Activated CD4-positive, CD25-positive, alpha-beta regulatory T cell (primary cell): ENCODE results near the gene TENM4.

Experiments used
- DNase-seq, 4 experiments: peaks; one replicate each; lab custom pipeline; 2025; lab: John Stamatoyannopoulos, UW

TENM4 gene

DNA sequence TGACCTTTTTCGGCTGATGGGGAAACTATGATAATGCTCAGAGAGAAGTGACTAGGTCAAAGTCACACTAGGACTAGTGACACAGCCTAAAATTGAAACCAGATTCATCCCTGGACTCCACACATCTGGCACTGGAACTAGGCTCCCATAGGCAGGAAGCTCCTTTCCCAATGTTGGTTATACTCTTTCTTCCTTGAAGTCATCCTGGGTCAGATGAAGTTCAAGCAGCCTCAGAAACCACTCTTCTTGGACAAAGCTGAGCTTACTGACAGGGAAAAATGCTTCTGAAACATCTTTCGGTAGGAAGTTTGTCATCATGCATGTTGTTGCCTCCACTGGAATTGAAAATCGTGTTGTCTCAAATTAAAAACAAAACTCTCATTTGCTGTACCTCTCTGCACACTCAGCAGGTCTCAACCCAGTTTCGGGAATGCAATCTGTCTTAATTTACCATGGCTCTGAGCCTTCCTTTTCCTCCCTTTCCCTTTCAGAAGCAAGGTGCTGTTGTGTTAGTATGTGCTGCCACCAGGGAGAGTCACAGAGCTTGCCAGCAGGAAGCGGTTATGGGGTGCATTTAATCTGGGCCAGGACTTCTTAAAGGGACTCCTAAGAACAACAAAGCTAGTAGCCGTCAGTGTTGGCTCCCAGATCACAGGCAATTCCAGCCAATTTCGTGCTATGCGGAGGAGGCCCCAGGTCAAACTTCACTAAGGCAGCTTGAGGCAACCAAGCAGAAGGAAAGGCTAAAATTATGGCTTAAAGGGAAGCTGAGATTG is 384.8 kb downstream of the TENM4 start:
- DNase-seq, result no peak

DNA sequence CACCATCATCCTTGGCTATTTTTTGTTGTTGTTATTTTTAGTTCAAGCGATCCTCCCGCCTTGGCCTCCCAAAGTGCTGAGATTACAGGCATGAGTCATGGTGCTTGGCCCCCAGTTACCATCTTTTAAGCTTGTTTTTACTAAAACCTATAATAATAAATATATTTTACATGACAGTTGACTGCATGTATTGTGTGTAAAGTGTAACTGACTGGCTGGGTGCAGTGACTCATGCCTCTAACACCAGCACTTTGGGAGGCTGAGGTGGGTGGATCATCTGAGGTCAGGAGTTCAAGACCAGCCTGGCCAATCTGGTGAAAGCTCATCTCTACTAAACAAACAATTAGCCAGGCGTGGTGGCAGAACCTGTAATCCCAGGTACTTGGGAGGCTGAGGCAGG is 386.2 kb downstream of the TENM4 start:
- no peak for DNase-seq

- DNase-seq, result no peak
Observed at GRCh38 chr11:79052544-79052943, 388.3 kb downstream of the TENM4 start.

DNA sequence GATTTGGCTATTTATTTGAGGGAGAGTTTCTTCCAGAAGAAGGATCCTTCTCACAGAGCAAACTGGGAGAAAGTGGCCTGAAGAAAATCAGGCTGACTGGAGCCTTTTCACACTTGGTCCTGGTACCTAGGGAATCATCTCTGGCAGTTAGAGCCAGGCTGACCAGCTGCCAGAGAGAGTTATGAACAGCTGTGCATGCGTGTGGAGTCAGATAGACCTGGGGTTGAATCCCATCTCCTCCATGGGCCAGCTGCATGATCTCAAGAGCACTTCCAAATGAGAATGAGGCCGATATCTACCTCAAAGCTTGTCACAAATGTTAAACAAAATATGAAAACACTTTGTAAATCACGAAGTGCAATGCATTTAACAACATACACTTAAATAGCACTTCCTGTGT is 390.0 kb downstream of the TENM4 start:
- no peak for DNase-seq

DNA sequence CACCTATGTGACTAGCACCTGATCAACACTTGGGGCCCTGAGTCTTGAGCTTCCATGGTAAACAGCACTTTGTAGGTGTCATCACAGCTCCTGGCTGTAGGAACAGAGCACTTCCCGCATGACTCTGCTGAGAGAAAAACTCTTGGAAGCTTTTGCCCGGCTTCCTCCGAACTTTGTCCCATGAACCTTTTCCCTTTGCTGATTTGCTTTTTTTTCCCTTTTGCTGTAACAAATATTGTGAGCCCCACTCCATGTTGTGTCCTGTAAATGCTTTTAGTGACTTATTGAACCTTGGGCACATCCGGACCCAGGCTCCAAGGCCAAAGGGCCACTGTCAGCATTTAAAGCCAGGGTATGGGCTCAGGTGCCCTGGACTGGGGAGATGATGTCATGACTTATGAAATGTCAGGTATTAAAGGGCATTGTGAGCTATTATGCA is 391.1 kb downstream of the TENM4 start:
- no peak for DNase-seq

GRCh38 chr11:79047980-79048379 is 392.9 kb downstream of the TENM4 start:
- no peak for DNase-seq

DNA sequence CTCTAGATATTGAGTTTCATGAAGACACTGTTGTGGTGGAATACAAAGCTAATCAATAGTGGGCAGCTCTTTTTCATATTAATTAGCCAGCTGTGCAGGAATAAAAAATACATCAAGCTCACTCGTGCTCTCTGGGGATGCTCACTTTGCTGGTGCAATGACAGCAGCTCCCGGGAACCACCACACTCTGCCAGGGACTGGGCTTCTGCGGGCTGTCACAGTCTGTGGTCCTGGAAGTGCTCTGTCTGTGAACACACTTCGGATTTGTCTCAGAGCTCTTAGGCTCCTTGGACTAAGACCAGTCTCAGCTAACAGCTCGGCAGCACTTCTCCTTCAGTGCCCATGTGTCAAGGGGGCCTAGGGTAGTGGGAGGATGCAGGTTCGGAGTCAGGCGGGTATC is 393.5 kb downstream of the TENM4 start:
- no peak for DNase-seq

DNA sequence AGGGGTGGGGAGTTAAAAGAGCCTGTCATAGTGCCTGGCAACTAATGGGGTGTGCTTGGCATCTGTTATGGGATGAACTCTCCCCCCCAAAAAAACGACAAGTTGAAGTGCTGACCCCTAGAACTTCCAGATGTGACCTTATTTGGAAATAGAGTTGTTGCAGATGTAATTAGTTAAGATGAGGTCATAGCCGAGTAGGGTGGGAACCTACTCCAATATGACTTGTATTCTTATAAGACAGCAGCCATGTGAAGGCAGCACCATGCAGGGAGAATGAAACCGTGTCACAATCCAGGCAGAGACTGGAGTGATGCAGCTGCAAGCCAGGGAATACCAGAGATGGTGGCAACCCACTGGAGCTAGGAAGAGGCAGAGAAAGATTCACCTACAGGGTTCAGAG is 394.5 kb downstream of the TENM4 start:
- DNase-seq, result no peak

DNA sequence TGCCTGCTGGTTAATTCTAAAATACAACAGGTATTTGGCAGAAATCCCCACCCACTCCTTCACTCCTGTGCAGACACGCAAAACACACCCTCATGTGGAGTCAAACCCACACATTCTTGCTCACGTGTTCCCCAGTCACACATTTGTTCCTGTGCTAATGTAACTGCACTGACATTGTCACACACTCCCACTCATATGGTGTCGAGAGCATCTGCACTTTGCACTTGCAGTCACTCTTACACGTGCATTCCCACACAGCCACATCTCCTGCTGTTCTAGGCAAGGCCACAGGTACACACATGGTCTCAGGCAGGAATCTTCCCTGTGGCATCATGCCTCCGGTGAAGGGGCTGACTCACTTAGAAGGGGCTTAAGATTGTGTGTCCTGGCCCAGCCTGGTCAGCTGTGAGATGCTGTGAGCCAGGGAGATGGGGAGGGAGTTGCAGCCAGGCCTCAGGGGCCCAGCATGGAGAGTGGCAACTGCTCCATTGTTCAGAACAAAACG is 395.0 kb downstream of the TENM4 start:
- DNase-seq, result no peak

GRCh38 chr11:79045018-79045799 is 395.6 kb downstream of the TENM4 start:
- no peak for DNase-seq

- no peak for DNase-seq
Observed at GRCh38 chr11:79044201-79044600, 396.6 kb downstream of the TENM4 start.

DNA sequence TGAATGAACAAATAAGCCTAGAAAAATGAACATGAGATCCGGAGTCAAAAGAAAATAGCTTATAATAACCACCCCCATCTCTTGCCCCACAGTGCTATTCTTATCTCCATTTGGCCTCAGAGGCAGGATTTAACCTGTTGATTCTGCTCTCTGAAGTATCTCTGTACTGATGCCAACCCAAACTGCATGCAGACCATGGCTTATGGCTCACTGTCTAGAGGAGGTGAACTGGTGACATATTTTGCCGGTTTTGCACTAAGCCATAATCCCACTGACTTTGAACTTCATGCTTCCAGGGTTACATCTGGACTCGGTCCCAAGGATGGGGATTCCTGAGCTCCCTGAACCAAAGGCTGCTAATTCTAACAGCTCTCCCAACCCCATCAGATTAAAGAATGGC is 397.1 kb downstream of the TENM4 start:
- DNase-seq, result no peak

- no peak for DNase-seq
Observed at GRCh38 chr11:79042824-79043223, 398.0 kb downstream of the TENM4 start.

DNA sequence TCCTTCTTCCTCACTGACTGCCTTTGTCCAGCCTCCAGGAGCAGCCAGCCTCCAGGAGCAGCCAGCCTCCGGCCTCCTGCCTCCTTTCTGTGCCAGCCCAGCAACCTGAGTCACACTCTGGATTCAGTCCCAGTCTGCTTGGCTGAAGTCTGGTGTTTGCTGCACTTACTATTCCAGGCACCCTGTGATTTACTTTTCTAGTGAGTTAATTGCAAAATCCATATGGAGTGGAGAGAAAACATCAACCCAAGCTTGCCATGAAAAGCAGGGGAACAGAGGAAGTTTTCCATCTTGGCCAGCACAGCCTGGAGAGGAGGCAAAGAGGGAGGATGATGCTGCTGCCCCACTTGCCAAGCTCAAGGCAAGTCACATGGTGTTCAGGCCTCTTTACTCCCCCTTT is 400.5 kb downstream of the TENM4 start:
- DNase-seq, result no peak

- DNase-seq, result no peak
Observed at GRCh38 chr11:79039122-79039521, 401.7 kb downstream of the TENM4 start.

DNA sequence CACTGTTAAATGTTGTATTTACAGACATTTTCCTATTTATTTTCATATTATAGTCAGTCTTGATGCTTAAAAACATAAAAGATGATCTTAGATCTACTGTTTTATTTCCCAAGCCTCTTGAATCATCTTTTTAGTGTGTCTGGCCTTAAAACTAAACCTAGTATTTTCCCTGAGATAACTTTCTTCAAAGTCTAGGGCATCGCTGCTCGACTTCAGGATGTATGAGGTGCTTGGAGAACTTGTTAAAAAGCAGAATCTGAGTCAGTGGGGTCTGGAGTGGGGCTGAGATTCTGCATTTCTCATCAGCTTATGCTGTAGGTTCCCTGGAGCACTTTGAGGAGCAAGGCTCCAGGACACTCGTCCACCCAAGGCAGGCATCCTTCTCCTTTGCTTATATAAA is 404.9 kb downstream of the TENM4 start:
- DNase-seq, result no peak

DNA sequence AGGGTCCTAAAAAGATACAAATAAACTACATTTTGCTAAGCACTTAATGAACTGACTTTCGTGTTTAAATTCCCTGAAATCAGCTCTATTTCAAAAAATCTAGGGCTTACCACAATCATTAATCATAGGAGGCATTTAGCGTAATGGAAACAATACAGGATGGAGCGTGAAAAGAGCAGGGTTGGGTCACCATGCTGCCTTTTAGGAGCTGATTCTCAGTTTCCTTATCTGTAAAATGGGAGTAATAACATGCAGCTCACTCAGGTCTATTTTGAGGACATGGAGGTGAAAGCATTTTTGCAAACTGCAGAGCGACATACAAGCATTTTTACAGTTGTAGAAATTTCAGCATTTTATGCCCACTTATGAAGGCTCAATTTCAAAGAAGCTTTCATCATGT is 407.0 kb downstream of the TENM4 start:
- DNase-seq, result no peak

DNA sequence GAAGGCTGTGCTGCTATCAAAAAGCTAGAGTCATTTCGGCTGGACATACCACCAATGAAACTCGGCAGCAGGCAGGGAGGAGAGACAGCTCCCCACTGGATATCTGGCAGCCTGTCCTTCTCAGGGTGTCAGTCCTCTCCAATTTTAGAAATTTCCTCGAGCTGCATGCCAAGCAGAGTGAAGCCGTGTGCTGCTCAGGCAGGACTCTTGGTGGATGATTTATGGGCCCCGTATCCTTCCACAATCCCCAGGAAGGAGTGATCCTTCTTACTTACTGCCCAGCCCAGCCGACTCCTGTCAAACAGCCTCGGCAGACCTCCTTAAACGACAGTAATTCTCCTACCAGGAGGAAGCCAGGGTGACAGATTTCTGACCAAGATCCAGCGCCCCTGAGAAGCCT is 410.4 kb downstream of the TENM4 start:
- no peak for DNase-seq

GRCh38 chr11:79028225-79028624 is 412.6 kb downstream of the TENM4 start:
- no peak for DNase-seq

GRCh38 chr11:79026803-79027445 is 413.9 kb downstream of the TENM4 start:
- no peak for DNase-seq

DNA sequence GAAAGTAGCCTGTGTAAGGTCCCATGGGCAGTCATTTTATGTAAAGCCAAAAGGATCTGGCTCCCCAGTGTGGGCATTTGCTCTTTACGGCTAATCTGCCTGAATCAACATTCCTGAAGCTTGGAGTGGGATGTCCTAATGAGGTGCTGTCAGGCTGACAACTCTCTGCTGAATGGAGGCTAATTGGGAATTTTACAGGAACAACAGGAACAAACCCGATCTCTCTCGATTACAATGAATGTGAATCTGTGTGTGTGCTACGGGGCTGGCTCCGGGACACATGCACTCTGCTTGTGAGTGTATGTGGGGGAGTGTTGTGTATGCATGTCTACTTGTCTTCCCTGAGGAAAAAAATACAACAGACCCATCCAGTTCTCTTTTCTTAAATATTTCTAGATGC is 415.2 kb downstream of the TENM4 start:
- no peak for DNase-seq

DNA sequence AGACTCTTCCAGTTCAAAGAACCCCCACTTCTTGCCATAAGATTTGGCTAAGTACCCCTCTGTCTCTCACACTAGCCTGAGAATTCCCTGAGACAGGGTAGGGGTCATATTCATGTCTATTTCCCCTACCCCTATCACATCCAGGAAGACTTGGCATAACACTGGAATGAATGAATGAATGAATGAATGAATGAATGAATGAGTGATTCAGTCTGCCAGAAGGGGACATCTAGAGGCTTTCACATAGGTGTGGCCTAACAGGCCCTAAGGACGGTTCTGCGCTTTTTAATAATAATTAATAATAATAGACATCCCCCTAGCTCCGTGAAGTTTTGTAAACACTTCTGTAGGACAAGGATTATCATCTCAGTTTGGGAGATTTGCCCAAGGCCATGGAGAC is 415.7 kb downstream of the TENM4 start:
- DNase-seq, result no peak

DNA sequence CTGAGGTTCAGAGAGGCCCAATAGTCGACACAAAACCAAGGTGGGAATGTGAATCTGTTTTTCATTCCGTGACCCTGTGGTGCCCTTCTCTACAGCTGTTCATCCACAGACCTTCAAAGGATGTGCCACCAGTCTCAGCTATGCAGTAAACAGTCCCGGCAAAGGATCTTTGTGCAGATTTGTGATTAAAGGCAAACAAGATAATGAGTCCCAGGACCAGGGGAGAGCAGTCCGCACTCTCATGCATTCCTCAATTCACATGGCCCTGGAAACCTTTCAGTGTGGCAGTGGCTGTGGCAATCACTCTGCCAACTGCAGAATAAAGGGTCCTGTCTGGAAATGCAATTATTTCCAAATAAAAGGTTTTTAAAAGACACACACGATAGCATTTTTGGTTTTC is 418.6 kb downstream of the TENM4 start:
- no peak for DNase-seq
